Right cardiac atrium (tissue), 5 donors: ENCODE results near the gene ALKAL2. TPM values are rescaled to one million over a fixed set of nuclear protein-coding genes. Genes with fewer than 3 reads are reported as not detected.

Source experiments
- ATAC-seq, 2 donors: fragments of 200-7000 bp; cut with Tn5 transposase; one replicate each; pipeline versions ENCODE4 v1.8.0 to v1.9.1; 2020; ENCODE audit warnings: moderate library complexity in 2 of 2, mild to moderate bottlenecking in 1 of 2
- DNase-seq, 3 donors: peaks; one replicate each; pipeline ENCODE4 v3.0.0-alpha.2; 2020
- H3K27ac ChIP-seq: one replicate; pipeline ENCODE4 v1.5.1; 2013; ENCODE audit warnings: mild to moderate bottlenecking, low read length, control low read depth, moderate library complexity
- H3K27me3 ChIP-seq: one replicate; pipeline ENCODE4 v1.6.1; 2013; ENCODE audit not compliant: control insufficient read depth, insufficient read depth
- H3K4me1 ChIP-seq: one replicate; pipeline ENCODE4 v1.6.1; 2013; ENCODE audit warnings: low read length; ENCODE audit not compliant: control insufficient read depth, insufficient read depth
- H3K4me3 ChIP-seq: one replicate; pipeline ENCODE4 v1.5.1; 2013; ENCODE audit warnings: low read length, control low read depth
- H3K9me3 ChIP-seq: one replicate; pipeline ENCODE4 v1.6.1; 2013; ENCODE audit warnings: low read length; ENCODE audit not compliant: control insufficient read depth
- WGBS: extraction: QIAGEN DNeasy Blood & Tissue Kit; methylation state at CpG from one replicate; pipeline ENCODE4 v1.1.7; 2013; 5-methylcytosine and 5-hydroxymethylcytosine counted together
- intact Hi-C, 4 donors: fragments of 100-400 bp; cut with DNase I; formaldehyde crosslinking; loops; one replicate each; pipeline versions ENCODE4 v1.11.0 to v1.14.0; 2022 to 2023
- polyA plus RNA-seq: library from polyadenylated mRNA; stranded (reverse); fragments of 200-250 nt; gene quantifications from one replicate; pipeline ENCODE4 v1.2.3, GENCODE V29; 2013
- total RNA-seq, 4 donors: library from RNA; stranded (reverse); fragmentation: NEBNext Ultra II Directional; extraction: Animal tissue kit (Norgen Biotek cat#: 25700); gene quantifications; one replicate each; pipeline ENCODE4 v1.2.1, GENCODE V29; 2021
- donor health status: healthy with polysubstance abuse.
- donor health status: DM: no; HTN: yes; CAD: no.
- donor health status: DM: no; HTN: no; CAD: no.
- donor health status: DM: no; HTN: yes; CAD: no; lungs with severe emphysema.
- donor health status: DM: yes; HTN: yes; CAD: no.

ALKAL2 gene
- total and polyA plus RNA-seq, 5 donors, result 0.20 to 2.9 (median 0.75) TPM

GRCh38 chr2:270861-271260, 17.0 kb downstream of the ALKAL2 start:
- no peaks in the 10 kb centered on the region for H3K27me3 ChIP-seq
- no peak overlapping the region for H3K4me3 ChIP-seq
- DNase-seq (no peak), ATAC-seq (no peak)
- intact Hi-C loops, result no loop called here
- WGBS, result 98% methylated on average over 4 of the region's 4 CpGs
- peaks cover 5% of the 10 kb centered on the region for H3K4me1 ChIP-seq
- no peaks in the 10 kb centered on the region for H3K9me3 ChIP-seq
- H3K27ac ChIP-seq, result no peak overlapping the region

GRCh38 chr2:269356-270030, 18.4 kb downstream of the ALKAL2 start:
- H3K4me1 ChIP-seq, result peaks cover 7% of the 10 kb centered on the region
- H3K27me3 ChIP-seq, result no peaks in the 10 kb centered on the region
- H3K27ac ChIP-seq, result no peak overlapping the region
- WGBS, result 73% methylated on average over 4 of the region's 4 CpGs
- DNase-seq (no peak), ATAC-seq (no peak)
- intact Hi-C loops, result no loop called here
- no peaks in the 10 kb centered on the region for H3K9me3 ChIP-seq
- H3K4me3 ChIP-seq, result no peak overlapping the region

GRCh38 chr2:268323-268722, 19.6 kb downstream of the ALKAL2 start:
- no peak for ATAC-seq
- DNase-seq, result no peak
- Histone ChIP-seq H3K4me3 (no peak overlapping the region), H3K27ac (no peak overlapping the region), H3K9me3 (no peaks in the 10 kb centered on the region), H3K4me1 (peaks cover 7% of the 10 kb centered on the region), H3K27me3 (no peaks in the 10 kb centered on the region)
- intact Hi-C loops, result no loop called here

DNA sequence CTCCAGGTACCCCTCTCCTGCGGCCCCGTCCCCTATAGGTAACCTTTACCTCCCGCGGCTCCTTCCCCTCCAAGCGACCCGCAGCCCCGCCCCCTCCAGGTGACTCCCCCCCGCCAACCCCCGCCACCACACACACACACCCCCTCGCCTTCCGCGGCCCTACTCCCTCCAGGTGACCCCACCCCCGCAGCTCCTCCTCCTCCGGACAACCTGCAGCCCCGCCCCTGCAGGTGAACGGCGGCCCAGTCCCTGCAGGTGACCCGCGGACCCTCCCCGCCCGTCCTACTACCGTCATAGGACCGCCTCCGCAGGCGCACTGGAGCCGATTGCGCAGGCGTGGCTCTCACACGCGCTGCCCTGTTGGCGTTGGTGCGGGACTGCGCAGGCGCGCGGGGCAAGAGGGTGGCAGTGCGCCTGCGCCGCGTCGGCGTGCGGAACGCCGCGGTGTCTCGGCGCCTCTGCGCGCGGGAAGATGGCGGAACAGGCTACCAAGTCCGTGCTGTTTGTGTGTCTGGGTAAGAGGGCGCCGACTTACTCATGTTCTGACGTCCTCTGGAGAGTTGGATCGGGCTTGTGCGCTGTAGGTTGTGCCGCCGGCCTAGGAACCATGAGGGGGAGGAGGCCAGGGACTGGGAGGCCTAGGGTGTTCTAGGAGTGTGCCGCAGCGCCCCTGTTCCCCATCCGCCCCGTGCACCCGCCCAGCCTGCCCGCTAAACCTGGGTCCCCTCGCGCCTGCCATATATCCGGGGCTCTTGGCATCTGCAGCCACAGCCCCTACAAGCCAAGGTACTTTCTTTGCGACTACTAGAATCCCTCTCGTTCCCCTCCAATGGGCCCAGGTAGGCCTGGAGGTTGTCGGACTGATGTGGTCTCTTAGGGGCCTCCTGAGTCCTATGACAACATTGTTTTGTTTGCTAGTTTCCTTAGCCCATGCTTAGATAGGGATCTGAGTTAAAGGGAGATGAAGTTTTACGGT, 23.1 kb downstream of the ALKAL2 start, which contains the start of gene ACP1:
Gene ACP1, plus strand, starts transcription at position 455 of the 976 bp plus-strand sequence. Its CDS starts 18 bp downstream, at position 473.
- intact Hi-C loops, result no loop called here

DNA sequence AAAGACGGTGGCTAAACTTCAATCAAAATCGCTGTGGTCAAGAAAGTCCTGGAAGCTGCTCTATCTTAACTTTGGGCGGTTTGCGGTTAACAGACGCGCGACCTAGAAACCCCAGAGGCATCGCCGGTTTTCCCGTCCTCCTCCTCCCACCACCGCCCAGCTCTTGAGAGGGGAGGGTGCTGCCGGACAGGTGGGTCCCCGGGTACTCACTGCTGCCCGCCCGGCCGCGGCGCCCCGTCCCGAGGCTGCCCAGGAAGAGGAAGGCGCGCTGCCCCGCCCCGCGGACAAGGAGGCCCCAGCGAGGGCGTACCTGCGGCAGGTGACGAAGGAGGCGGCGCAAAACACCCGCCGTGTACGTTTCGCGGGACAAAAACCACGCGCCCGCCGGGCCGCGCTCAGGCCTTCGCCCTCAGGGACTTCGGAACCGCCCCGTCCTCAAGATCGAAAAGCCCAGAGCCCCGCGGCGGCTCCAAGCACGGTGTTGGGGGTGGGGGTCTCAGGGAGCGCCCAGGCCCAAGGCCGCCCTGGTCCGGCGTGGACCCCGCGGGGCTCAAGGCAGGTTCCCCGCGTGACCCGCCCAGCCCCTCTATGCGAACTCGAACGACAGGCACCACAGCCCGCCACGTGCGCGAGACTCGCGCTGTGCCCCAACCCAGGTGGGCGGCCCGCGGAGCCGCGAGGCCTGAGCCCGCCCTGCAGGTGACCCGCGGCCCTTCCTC, 24.0 kb downstream of the ALKAL2 start, which contains the start of gene SH3YL1:
Gene SH3YL1, minus strand, starts transcription at position 259 of the 719 bp plus-strand sequence. Its CDS starts 48 bp downstream, at position 211.
- ATAC-seq, result peak; percentile 52 to 55
- H3K9me3 ChIP-seq, result no peaks in the 10 kb centered on the region
- intact Hi-C loops, result no loop called here
- 1% methylated on average over 77 of the region's 77 CpGs for WGBS
- peak within 1 kb of the TSS; percentile 85 for H3K4me3 ChIP-seq
- peak within 1 kb of the TSS; percentile 15 for H3K27ac ChIP-seq
- peaks cover 7% of the 10 kb centered on the region for H3K4me1 ChIP-seq
- DNase-seq, result peak; percentile 43 to 66 (median 65)
- no peaks in the 10 kb centered on the region for H3K27me3 ChIP-seq

More for the DNA sequence above, 23.1 kb downstream of the ALKAL2 start, which contains the start of gene ACP1:
- peak; percentile 98 for ATAC-seq
- peak; percentile 95 to 99 (median 98) for DNase-seq
- no peaks in the 10 kb centered on the region for H3K9me3 ChIP-seq
- peak within 1 kb of the TSS; percentile 15 for H3K27ac ChIP-seq
- peaks cover 7% of the 10 kb centered on the region for H3K4me1 ChIP-seq
- WGBS, result under 1% methylated on average over 73 of the region's 73 CpGs
- no peaks in the 10 kb centered on the region for H3K27me3 ChIP-seq
- peak within 1 kb of the TSS; percentile 85 for H3K4me3 ChIP-seq

GRCh38 chr2:263022-263738, 24.7 kb downstream of the ALKAL2 start:
- 45% methylated on average over 42 of the region's 42 CpGs for WGBS
- Histone ChIP-seq H3K4me1 (peaks cover 7% of the 10 kb centered on the region), H3K9me3 (no peaks in the 10 kb centered on the region), H3K4me3 (peak overlapping the region; percentile 85), H3K27me3 (no peaks in the 10 kb centered on the region), H3K27ac (no peak overlapping the region)
- DNase-seq, result peak in 2 of 3 donors; percentile 23 to 56
- intact Hi-C loops, result no loop called here
- ATAC-seq, result no peak

DNA sequence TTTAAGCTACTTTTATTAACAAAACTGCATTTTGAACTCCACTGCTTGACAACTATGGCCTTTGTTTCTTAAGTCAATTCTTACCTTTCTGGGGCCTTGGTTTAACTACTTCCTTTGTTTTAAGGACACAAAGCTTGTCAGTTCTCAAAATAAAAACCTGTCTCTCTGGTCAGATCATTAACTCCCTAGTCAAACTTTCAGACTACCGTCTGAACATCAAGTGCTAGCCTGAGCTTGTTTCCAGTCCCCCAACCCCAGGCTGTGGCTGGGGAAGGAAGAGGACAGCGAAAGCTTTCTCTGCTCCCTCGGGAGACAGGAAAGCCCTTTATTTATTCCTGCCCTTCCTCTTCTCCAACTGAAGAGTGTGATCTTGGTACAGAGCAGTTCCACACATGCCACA, 25.8 kb downstream of the ALKAL2 start:
- H3K4me1 ChIP-seq, result peaks cover 5% of the 10 kb centered on the region
- no peak overlapping the region for H3K27ac ChIP-seq
- no peak for ATAC-seq
- DNase-seq, result no peak
- no peaks in the 10 kb centered on the region for H3K9me3 ChIP-seq
- H3K4me3 ChIP-seq, result no peak overlapping the region
- intact Hi-C loops, result no loop called here
- H3K27me3 ChIP-seq, result no peaks in the 10 kb centered on the region
- WGBS, result 70% methylated on average over 3 of the region's 3 CpGs

GRCh38 chr2:260507-261161, 27.3 kb downstream of the ALKAL2 start:
- DNase-seq (no peak), ATAC-seq (no peak)
- intact Hi-C loops, result no loop called here
- H3K27me3 ChIP-seq, result no peaks in the 10 kb centered on the region
- no peak overlapping the region for H3K4me3 ChIP-seq
- no peak overlapping the region for H3K27ac ChIP-seq
- no peaks in the 10 kb centered on the region for H3K9me3 ChIP-seq
- H3K4me1 ChIP-seq, result peaks cover 1% of the 10 kb centered on the region
- 86% methylated on average over 6 of the region's 6 CpGs for whole genome bisulfite sequencing

DNA sequence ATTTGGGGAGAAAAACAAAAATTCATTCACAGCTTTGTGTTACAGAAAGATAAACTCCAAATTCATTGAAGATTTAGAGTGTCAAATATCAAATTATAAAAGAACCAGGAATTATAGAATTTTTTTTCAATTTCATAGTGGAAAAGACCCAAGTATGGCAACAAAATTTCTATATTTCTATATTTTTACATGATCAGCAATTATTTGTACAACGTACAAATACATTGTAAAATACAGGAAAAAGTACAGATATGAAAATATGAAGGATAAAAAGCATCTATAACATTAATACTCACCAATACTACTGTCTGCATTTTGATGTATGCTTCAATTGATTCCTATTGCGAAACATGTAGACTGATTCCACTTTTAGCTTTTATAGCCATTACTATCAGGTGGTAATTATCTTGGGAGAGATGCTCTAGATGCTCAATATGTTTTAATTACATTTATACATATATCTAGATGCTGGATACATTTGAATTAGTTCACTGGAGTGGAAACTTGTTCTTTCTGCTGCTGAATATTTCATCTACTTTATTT, 28.0 kb downstream of the ALKAL2 start:
- intact Hi-C loops, result no loop called here
- no peaks in the 10 kb centered on the region for H3K9me3 ChIP-seq
- H3K27me3 ChIP-seq, result no peaks in the 10 kb centered on the region
- no peak overlapping the region for H3K27ac ChIP-seq
- no peaks in the 10 kb centered on the region for H3K4me1 ChIP-seq
- no peak for ATAC-seq
- 97% methylated on average over 2 of the region's 2 CpGs for WGBS
- H3K4me3 ChIP-seq, result no peak overlapping the region
- no peak for DNase-seq

DNA sequence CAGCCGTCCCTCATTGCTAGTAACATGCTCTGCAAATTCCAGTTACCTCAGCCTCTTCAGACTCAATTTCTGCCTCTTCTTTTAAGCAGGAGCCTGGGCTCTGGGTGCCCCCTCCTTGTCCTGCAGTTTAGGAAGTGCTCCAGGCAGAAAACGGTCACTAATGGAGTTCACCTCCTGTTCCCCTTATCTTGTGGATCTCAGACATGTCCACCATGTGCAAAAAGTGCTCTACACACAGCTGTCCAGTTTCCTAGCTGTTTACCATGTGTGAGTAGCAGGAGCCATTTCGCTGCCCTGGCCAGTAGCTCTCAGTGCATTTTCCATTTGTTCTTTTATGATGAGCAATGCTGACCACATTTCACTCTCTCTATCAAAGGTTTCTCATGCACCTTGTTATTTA, 29.0 kb downstream of the ALKAL2 start:
- DNase-seq (no peak), ATAC-seq (no peak)
- H3K9me3 ChIP-seq, result no peaks in the 10 kb centered on the region
- no peak overlapping the region for H3K27ac ChIP-seq
- H3K4me3 ChIP-seq, result no peak overlapping the region
- intact Hi-C loops, result no loop called here
- H3K4me1 ChIP-seq, result no peaks in the 10 kb centered on the region
- H3K27me3 ChIP-seq, result no peaks in the 10 kb centered on the region
- 94% methylated on average over 3 of the region's 3 CpGs for WGBS
